ENCODE measurements around the gene ZNF592. TPM values are rescaled to one million over a fixed set of nuclear protein-coding genes. Genes with fewer than 3 reads are reported as not detected.

Gene ZNF592
- total RNA-seq, 1 donor from 2014 or later = 19.0 TPM

- intact Hi-C loops (cut with micrococcal nuclease) = no loop called here
- TF ChIP-seq, protein P1, sequence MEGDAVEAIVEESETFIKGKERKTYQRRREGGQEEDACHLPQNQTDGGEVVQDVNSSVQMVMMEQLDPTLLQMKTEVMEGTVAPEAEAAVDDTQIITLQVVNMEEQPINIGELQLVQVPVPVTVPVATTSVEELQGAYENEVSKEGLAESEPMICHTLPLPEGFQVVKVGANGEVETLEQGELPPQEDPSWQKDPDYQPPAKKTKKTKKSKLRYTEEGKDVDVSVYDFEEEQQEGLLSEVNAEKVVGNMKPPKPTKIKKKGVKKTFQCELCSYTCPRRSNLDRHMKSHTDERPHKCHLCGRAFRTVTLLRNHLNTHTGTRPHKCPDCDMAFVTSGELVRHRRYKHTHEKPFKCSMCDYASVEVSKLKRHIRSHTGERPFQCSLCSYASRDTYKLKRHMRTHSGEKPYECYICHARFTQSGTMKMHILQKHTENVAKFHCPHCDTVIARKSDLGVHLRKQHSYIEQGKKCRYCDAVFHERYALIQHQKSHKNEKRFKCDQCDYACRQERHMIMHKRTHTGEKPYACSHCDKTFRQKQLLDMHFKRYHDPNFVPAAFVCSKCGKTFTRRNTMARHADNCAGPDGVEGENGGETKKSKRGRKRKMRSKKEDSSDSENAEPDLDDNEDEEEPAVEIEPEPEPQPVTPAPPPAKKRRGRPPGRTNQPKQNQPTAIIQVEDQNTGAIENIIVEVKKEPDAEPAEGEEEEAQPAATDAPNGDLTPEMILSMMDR (IDR thresholded peaks at IDR 0.05; ENCODE audit: borderline replicate concordance) = no peak
- Histone ChIP-seq H3K4me3 (no peak overlapping the region), H3K27ac (replicated peaks) (peak overlapping the region; percentile 95), H3K9me3 (replicated peaks) (no peaks in the 10 kb centered on the region), H3K36me3 (peaks cover 33% of the 10 kb centered on the region), H3K27me3 (ENCODE audit: low read depth) (no peaks in the 10 kb centered on the region), H3K4me1 (peaks cover 100% of the 10 kb centered on the region)
- no peak for DNase-seq
These were observed 81.6 kb downstream of the ZNF592 start for GRCh38 chr15:84830036-84830435.

DNA sequence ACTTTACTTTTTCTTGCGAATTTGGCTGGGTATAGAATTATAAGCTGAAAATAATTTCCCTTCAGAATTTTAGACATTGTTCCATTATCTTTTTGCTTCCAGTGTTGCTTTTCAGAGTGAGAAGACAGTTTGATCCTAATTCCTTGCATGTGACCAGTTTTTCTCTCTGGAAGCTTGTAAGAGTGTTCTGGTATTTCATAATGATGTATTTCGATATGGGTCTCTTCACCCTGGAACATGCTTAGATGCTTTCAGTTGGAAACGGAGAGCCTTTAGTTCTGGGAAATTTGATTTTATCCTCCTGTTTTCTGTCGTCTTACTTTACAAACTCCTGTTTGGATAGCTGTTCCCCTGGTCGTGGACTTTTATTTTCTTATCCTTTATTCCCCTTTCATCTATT, 82.6 kb downstream of the ZNF592 start:
- no peak overlapping the region for H3K4me3 ChIP-seq
- peaks cover 99% of the 10 kb centered on the region for H3K4me1 ChIP-seq
- DNase-seq = no peak
- no peaks in the 10 kb centered on the region for H3K9me3 ChIP-seq (replicated peaks)
- no peaks in the 10 kb centered on the region for H3K27me3 ChIP-seq (ENCODE audit: low read depth)
- TF ChIP-seq, protein P1 (IDR thresholded peaks at IDR 0.05; ENCODE audit: borderline replicate concordance) = no peak
- intact Hi-C loops (cut with micrococcal nuclease) = no loop called here
- peak overlapping the region; percentile 95 for H3K27ac ChIP-seq (replicated peaks)
- H3K36me3 ChIP-seq = peaks cover 33% of the 10 kb centered on the region

DNA sequence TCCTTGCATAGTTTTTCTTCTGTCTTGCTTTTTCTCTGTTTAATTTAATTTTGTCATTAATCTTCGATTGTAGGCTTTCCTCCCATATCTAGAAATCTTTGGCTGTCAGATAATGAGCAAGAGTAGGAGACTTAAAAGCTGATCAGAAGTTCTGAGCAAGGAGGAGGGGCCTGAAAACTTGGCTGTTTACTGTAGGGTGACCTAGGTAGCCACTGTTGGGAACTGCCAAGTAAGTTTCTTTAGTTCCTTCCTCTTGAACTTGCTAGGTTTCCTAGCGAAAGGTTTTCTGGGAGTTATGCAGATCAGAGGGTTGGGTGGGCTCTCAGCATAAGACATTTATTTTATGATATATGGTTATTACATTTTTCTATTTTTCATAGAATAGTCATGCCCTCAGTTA, 83.2 kb downstream of the ZNF592 start:
- H3K9me3 ChIP-seq (replicated peaks) = no peaks in the 10 kb centered on the region
- DNase-seq = no peak
- no peak overlapping the region for H3K4me3 ChIP-seq
- no peaks in the 10 kb centered on the region for H3K27me3 ChIP-seq (ENCODE audit: low read depth)
- H3K36me3 ChIP-seq = peaks cover 33% of the 10 kb centered on the region
- H3K4me1 ChIP-seq = peaks cover 99% of the 10 kb centered on the region
- TF ChIP-seq, protein P1 (IDR thresholded peaks at IDR 0.05; ENCODE audit: borderline replicate concordance) = no peak
- intact Hi-C loops (cut with micrococcal nuclease) = no loop called here
- peak overlapping the region; percentile 95 for H3K27ac ChIP-seq (replicated peaks)

- no peaks in the 10 kb centered on the region for H3K9me3 ChIP-seq (replicated peaks)
- intact Hi-C loops (cut with micrococcal nuclease) = no loop called here
- no peak overlapping the region for H3K4me3 ChIP-seq
- H3K27ac ChIP-seq (replicated peaks) = peak overlapping the region; percentile 95
- H3K36me3 ChIP-seq = peaks cover 29% of the 10 kb centered on the region
- no peak for DNase-seq
- H3K4me1 ChIP-seq = peaks cover 99% of the 10 kb centered on the region
- H3K27me3 ChIP-seq (ENCODE audit: low read depth) = no peaks in the 10 kb centered on the region
- TF ChIP-seq, protein P1 (IDR thresholded peaks at IDR 0.05; ENCODE audit: borderline replicate concordance) = no peak
These were observed 84.2 kb downstream of the ZNF592 start for GRCh38 chr15:84832448-84833040.

- intact Hi-C loops (cut with micrococcal nuclease) = no loop called here
- no peak for DNase-seq
- peak overlapping the region; percentile 95 for H3K27ac ChIP-seq (replicated peaks)
- TF ChIP-seq, protein P1 (IDR thresholded peaks at IDR 0.05; ENCODE audit: borderline replicate concordance) = no peak
- H3K4me1 ChIP-seq = peaks cover 99% of the 10 kb centered on the region
- H3K4me3 ChIP-seq = peak overlapping the region; percentile 12
- peaks cover 22% of the 10 kb centered on the region for H3K36me3 ChIP-seq
- no peaks in the 10 kb centered on the region for H3K27me3 ChIP-seq (ENCODE audit: low read depth)
- no peaks in the 10 kb centered on the region for H3K9me3 ChIP-seq (replicated peaks)
These were observed 85.2 kb downstream of the ZNF592 start for GRCh38 chr15:84833447-84834228.

Measured in left ventricle myocardium inferior (tissue), 1 donor.